IPS DF 6.9 (cell line): ENCODE measurements around the gene TPH2.
A peak's percentile ranks its signal among the peaks of the same experiment; 100 is the strongest.

Experiments used
- DNase-seq: peaks from one replicate; pipeline ENCODE4 v3.0.0-alpha.2; 2013; ENCODE audit warnings: low read depth, low spot score
- H3K27ac ChIP-seq: one replicate; pipeline ENCODE4 v1.5.1; 2013; ENCODE audit warnings: low read length, control low read depth
- H3K27me3 ChIP-seq: 2 replicates; pipeline ENCODE4 v1.6.1; 2013; ENCODE audit warnings: mild to moderate bottlenecking, low read length; ENCODE audit not compliant: control insufficient read depth, insufficient read depth
- H3K36me3 ChIP-seq: 2 replicates; pipeline ENCODE4 v1.6.1; 2013; ENCODE audit warnings: low read length; ENCODE audit not compliant: control insufficient read depth, insufficient read depth
- H3K4me1 ChIP-seq: 2 replicates; pipeline ENCODE4 v1.6.1; 2013; ENCODE audit warnings: low read length; ENCODE audit not compliant: control insufficient read depth, insufficient read depth
- H3K4me3 ChIP-seq: 2 replicates; pipeline ENCODE4 v1.5.1; 2013; ENCODE audit warnings: mild to moderate bottlenecking, low read length
- H3K9me3 ChIP-seq: 2 replicates; pipeline ENCODE4 v1.6.1; 2013; ENCODE audit warnings: low read length, inconsistent platforms; ENCODE audit not compliant: control insufficient read depth, insufficient read depth
- WGBS: extraction: QIAGEN DNeasy Blood & Tissue Kit; methylation state at CpG from one replicate; pipeline ENCODE4 v1.1.7; 2013; ENCODE audit warnings: mixed read lengths, missing lambda C conversion rate; ENCODE audit not compliant: insufficient read length, insufficient coverage; 5-methylcytosine and 5-hydroxymethylcytosine counted together

The TPH2 gene

GRCh38 chr12:71945121-71945520 is 6.5 kb downstream of the TPH2 start:
- no peak overlapping the region for H3K27ac ChIP-seq
- no peaks in the 10 kb centered on the region for H3K36me3 ChIP-seq
- H3K27me3 ChIP-seq = no peaks in the 10 kb centered on the region
- no CpG with 5 or more reads among the region's 1 CpG for WGBS
- DNase-seq = no peak
- H3K4me3 ChIP-seq = no peak overlapping the region
- peaks cover 20% of the 10 kb centered on the region; the same call in 1 of the 2 replicates for H3K4me1 ChIP-seq
- no peaks in the 10 kb centered on the region for H3K9me3 ChIP-seq

GRCh38 chr12:71945883-71946282 is 7.2 kb downstream of the TPH2 start:
- Histone ChIP-seq H3K27me3 (no peaks in the 10 kb centered on the region), H3K36me3 (no peaks in the 10 kb centered on the region), H3K27ac (no peak overlapping the region), H3K9me3 (no peaks in the 10 kb centered on the region), H3K4me1 (peaks cover 24% of the 10 kb centered on the region; the same call in 1 of the 2 replicates), H3K4me3 (no peak overlapping the region)
- no CpG with 5 or more reads among the region's 4 CpGs for WGBS
- DNase-seq = no peak

- Histone ChIP-seq H3K4me3 (no peak overlapping the region; the same call in 1 of the 2 replicates), H3K9me3 (no peaks in the 10 kb centered on the region), H3K27me3 (no peaks in the 10 kb centered on the region), H3K4me1 (peaks cover 24% of the 10 kb centered on the region; the same call in 1 of the 2 replicates), H3K36me3 (no peaks in the 10 kb centered on the region), H3K27ac (peak overlapping the region; percentile 33)
- WGBS = no CpG with 5 or more reads among the region's 9 CpGs
- peak; percentile 89 for DNase-seq
Observed at GRCh38 chr12:71947645-71948105, 9.0 kb downstream of the TPH2 start.

GRCh38 chr12:71948390-71948789 is 9.7 kb downstream of the TPH2 start:
- Histone ChIP-seq H3K36me3 (no peaks in the 10 kb centered on the region), H3K27me3 (no peaks in the 10 kb centered on the region), H3K27ac (peak overlapping the region; percentile 50), H3K4me1 (peaks cover 26% of the 10 kb centered on the region; the same call in 1 of the 2 replicates), H3K9me3 (no peaks in the 10 kb centered on the region), H3K4me3 (no peak overlapping the region)
- DNase-seq = no peak
- WGBS = no CpG with 5 or more reads among the region's 3 CpGs

- no CpG with 5 or more reads among the region's 3 CpGs for WGBS
- Histone ChIP-seq H3K27me3 (no peaks in the 10 kb centered on the region), H3K9me3 (no peaks in the 10 kb centered on the region), H3K27ac (no peak overlapping the region), H3K4me1 (peaks cover 23% of the 10 kb centered on the region; the same call in 1 of the 2 replicates), H3K36me3 (no peaks in the 10 kb centered on the region), H3K4me3 (no peak overlapping the region)
- no peak for DNase-seq
Observed at GRCh38 chr12:71949646-71950045, 11.0 kb downstream of the TPH2 start.

- no peaks in the 10 kb centered on the region for H3K27me3 ChIP-seq
- no peaks in the 10 kb centered on the region for H3K36me3 ChIP-seq
- no CpG with 5 or more reads among the region's 4 CpGs for WGBS
- DNase-seq = no peak
- H3K27ac ChIP-seq = no peak overlapping the region
- H3K9me3 ChIP-seq = no peaks in the 10 kb centered on the region
- peaks cover 22% of the 10 kb centered on the region; the same call in 1 of the 2 replicates for H3K4me1 ChIP-seq
- no peak overlapping the region for H3K4me3 ChIP-seq
Observed at GRCh38 chr12:71950404-71950803, 11.8 kb downstream of the TPH2 start.

GRCh38 chr12:71950819-71951218 is 12.2 kb downstream of the TPH2 start:
- no peaks in the 10 kb centered on the region for H3K9me3 ChIP-seq
- peaks cover 22% of the 10 kb centered on the region; the same call in 1 of the 2 replicates for H3K4me1 ChIP-seq
- no CpG with 5 or more reads among the region's 4 CpGs for WGBS

GRCh38 chr12:71954083-71954778 is 15.6 kb downstream of the TPH2 start:
- Histone ChIP-seq H3K4me1 (peaks cover 11% of the 10 kb centered on the region; the same call in 1 of the 2 replicates), H3K27ac (no peak overlapping the region), H3K9me3 (no peaks in the 10 kb centered on the region), H3K36me3 (no peaks in the 10 kb centered on the region), H3K4me3 (no peak overlapping the region), H3K27me3 (no peaks in the 10 kb centered on the region)
- DNase-seq = no peak
- WGBS = no CpG with 5 or more reads among the region's 13 CpGs

More at GRCh38 chr12:71950819-71951218, 12.2 kb downstream of the TPH2 start:
- H3K27me3 ChIP-seq = no peaks in the 10 kb centered on the region
- no peaks in the 10 kb centered on the region for H3K36me3 ChIP-seq
- no peak for DNase-seq
- H3K27ac ChIP-seq = no peak overlapping the region
- H3K4me3 ChIP-seq = no peak overlapping the region

GRCh38 chr12:71954861-71955260 is 16.2 kb downstream of the TPH2 start:
- Histone ChIP-seq H3K9me3 (no peaks in the 10 kb centered on the region), H3K36me3 (no peaks in the 10 kb centered on the region), H3K27me3 (no peaks in the 10 kb centered on the region), H3K27ac (no peak overlapping the region), H3K4me3 (no peak overlapping the region), H3K4me1 (peaks cover 8% of the 10 kb centered on the region; the same call in 1 of the 2 replicates)
- WGBS = no CpG with 5 or more reads among the region's 1 CpG
- DNase-seq = no peak

- no peak for DNase-seq
Observed at GRCh38 chr12:71955970-71956369, 17.3 kb downstream of the TPH2 start.

More at GRCh38 chr12:71955970-71956369, 17.3 kb downstream of the TPH2 start:
- H3K27ac ChIP-seq = no peak overlapping the region
- H3K4me3 ChIP-seq = no peak overlapping the region
- WGBS = no CpG with 5 or more reads among the region's 2 CpGs
- peaks cover 2% of the 10 kb centered on the region; the same call in 1 of the 2 replicates for H3K4me1 ChIP-seq
- no peaks in the 10 kb centered on the region for H3K36me3 ChIP-seq
- H3K27me3 ChIP-seq = no peaks in the 10 kb centered on the region; the same call in 1 of the 2 replicates
- no peaks in the 10 kb centered on the region for H3K9me3 ChIP-seq
